H9 (cell line): ENCODE results near the gene ZSCAN30. TPM values are rescaled to one million over a fixed set of nuclear protein-coding genes. Genes with fewer than 3 reads are reported as not detected.

ENCODE experiments used
- DNase-seq: peaks from one replicate; pipeline ENCODE4 v3.0.0-alpha.2; 2017
- H2AFZ ChIP-seq: one replicate; pipeline ENCODE4 v1.6.1; 2013; ENCODE audit warnings: mild to moderate bottlenecking, low read length, control low read depth, moderate library complexity
- H2AK5ac ChIP-seq: 2 replicates; pipeline ENCODE4 v1.6.1; 2013; ENCODE audit warnings: low read length, control low read depth, mixed read lengths; ENCODE audit not compliant: insufficient read length
- H2BK120ac ChIP-seq: one replicate; pipeline ENCODE4 v1.6.1; 2013; ENCODE audit warnings: low read depth, mild to moderate bottlenecking, low read length, control low read depth, inconsistent platforms; ENCODE audit not compliant: poor library complexity, severe bottlenecking
- H2BK12ac ChIP-seq: 2 replicates; pipeline ENCODE4 v1.6.1; 2013; ENCODE audit warnings: low read length, control low read depth, mixed read lengths, low read depth; ENCODE audit not compliant: insufficient read length
- H2BK15ac ChIP-seq: 2 replicates; pipeline ENCODE4 v1.6.1; 2013; ENCODE audit warnings: low read depth, low read length, control low read depth
- H2BK20ac ChIP-seq: one replicate; pipeline ENCODE4 v1.6.1; 2013; ENCODE audit warnings: low read depth, mild to moderate bottlenecking, low read length, control low read depth, inconsistent platforms; ENCODE audit not compliant: poor library complexity, severe bottlenecking
- H2BK5ac ChIP-seq: 2 replicates; pipeline ENCODE4 v1.6.1; 2013; ENCODE audit warnings: low read length, control low read depth, mixed read lengths; ENCODE audit not compliant: insufficient read length
- H3K14ac ChIP-seq: 2 replicates; pipeline ENCODE4 v1.6.1; 2013; ENCODE audit warnings: low read length, control low read depth; ENCODE audit not compliant: insufficient read depth
- H3K18ac ChIP-seq: 2 replicates; pipeline ENCODE4 v1.6.1; 2013; ENCODE audit warnings: low read depth, mild to moderate bottlenecking, mixed read lengths, low read length, control low read depth; ENCODE audit not compliant: insufficient read length
- H3K23ac ChIP-seq: 2 replicates; pipeline ENCODE4 v1.6.1; 2013; ENCODE audit warnings: low read length, control low read depth, mixed read lengths, low read depth; ENCODE audit not compliant: insufficient read length
- H3K23me2 ChIP-seq: 2 replicates; pipeline ENCODE4 v1.6.1; 2013; ENCODE audit warnings: low read depth, mild to moderate bottlenecking, mixed read lengths, low read length, control low read depth; ENCODE audit not compliant: insufficient read length, poor library complexity, severe bottlenecking
- H3K27ac ChIP-seq: 2 replicates; pipeline ENCODE4 v1.5.1; 2013; ENCODE audit warnings: low read length, control low read depth, mixed read lengths, low read depth; ENCODE audit not compliant: insufficient read length
- H3K27me3 ChIP-seq: 2 replicates; pipeline ENCODE4 v1.6.1; 2013; ENCODE audit warnings: low read length, control low read depth, inconsistent platforms; ENCODE audit not compliant: insufficient read depth
- H3K4ac ChIP-seq: 2 replicates; pipeline ENCODE4 v1.6.1; 2013; ENCODE audit warnings: low read depth, mild to moderate bottlenecking, control low read depth, inconsistent platforms, low read length, moderate library complexity
- H3K4me1 ChIP-seq: 2 replicates; pipeline ENCODE4 v1.6.1; 2013; ENCODE audit warnings: low read length, control low read depth, inconsistent platforms; ENCODE audit not compliant: insufficient read depth
- H3K4me2 ChIP-seq: 2 replicates; pipeline ENCODE4 v1.6.1; 2013; ENCODE audit warnings: low read length, control low read depth, mixed read lengths; ENCODE audit not compliant: insufficient read length, insufficient read depth
- H3K56ac ChIP-seq: 2 replicates; pipeline ENCODE4 v1.6.1; 2013; ENCODE audit warnings: low read depth, mild to moderate bottlenecking, mixed read lengths, low read length, control low read depth; ENCODE audit not compliant: insufficient read length
- H3K79me1 ChIP-seq: 2 replicates; pipeline ENCODE4 v1.6.1; 2013; ENCODE audit warnings: low read depth, mild to moderate bottlenecking, moderate library complexity, low read length, control low read depth, inconsistent platforms; ENCODE audit not compliant: insufficient read depth, poor library complexity, severe bottlenecking
- H3K79me2 ChIP-seq: 2 replicates; pipeline ENCODE4 v1.6.1; 2013; ENCODE audit warnings: low read length, control low read depth, inconsistent platforms; ENCODE audit not compliant: insufficient read depth
- H3K9ac ChIP-seq: 2 replicates; pipeline ENCODE4 v1.6.1; 2013; ENCODE audit warnings: low read length, control low read depth, mixed read lengths; ENCODE audit not compliant: insufficient read length; ENCODE audit errors: extremely low read depth
- H3K9me3 ChIP-seq: one replicate; pipeline ENCODE4 v1.6.1; 2013; ENCODE audit warnings: low read depth, low read length, inconsistent platforms; ENCODE audit not compliant: control insufficient read depth
- H3T11ph ChIP-seq: one replicate; pipeline ENCODE4 v1.6.1; 2013; ENCODE audit warnings: mild to moderate bottlenecking, low read length, control low read depth, inconsistent platforms
- H4K20me1 ChIP-seq: one replicate; pipeline ENCODE4 v1.6.1; 2013; ENCODE audit not compliant: control insufficient read depth, insufficient read length, insufficient read depth
- H4K5ac ChIP-seq: 2 replicates; pipeline ENCODE4 v1.6.1; 2013; ENCODE audit warnings: low read depth, mild to moderate bottlenecking, mixed read lengths, low read length, control low read depth; ENCODE audit not compliant: insufficient read length
- H4K8ac ChIP-seq: replicated peaks from 2 replicates; pipeline ENCODE4 v1.6.1; 2013; ENCODE audit warnings: low read length, control low read depth, mixed read lengths, low read depth; ENCODE audit not compliant: insufficient read length
- H4K91ac ChIP-seq: 2 replicates; pipeline ENCODE4 v1.6.1; 2013; ENCODE audit warnings: low read depth, mild to moderate bottlenecking, moderate library complexity, mixed read lengths, low read length, control low read depth; ENCODE audit not compliant: insufficient read length
- H3K27ac Mint-ChIP-seq, 3 experiments: 2 replicates in 2 of 3; 3 replicates in 1 of 3; pipeline ENCODE4 v1.8.0; 2020 to 2021; ENCODE audit warnings: mixed read lengths in 3 of 3, mild to moderate bottlenecking in 1 of 3, moderate library complexity in 1 of 3
- H3K27me3 Mint-ChIP-seq: 2 replicates; pipeline ENCODE4 v1.8.0; 2021; ENCODE audit warnings: low read depth, mild to moderate bottlenecking, moderate library complexity, mixed read lengths
- H3K36me3 Mint-ChIP-seq, 3 experiments: 2 replicates in 2 of 3; 3 replicates in 1 of 3; pipeline ENCODE4 v1.8.0; 2020 to 2021; ENCODE audit warnings: low read depth in 3 of 3, mixed read lengths in 3 of 3; ENCODE audit not compliant: insufficient read depth in 1 of 3
- H3K4me1 Mint-ChIP-seq, 2 experiments: 2 replicates each; pipeline ENCODE4 v1.8.0; 2020; ENCODE audit warnings: mixed read lengths in 2 of 2
- H3K4me3 Mint-ChIP-seq, 2 experiments: 2 replicates in 1 of 2; 3 replicates in 1 of 2; pipeline ENCODE4 v1.8.0; 2020 to 2021; ENCODE audit warnings: mild to moderate bottlenecking in 2 of 2, mixed read lengths in 2 of 2, moderate library complexity in 1 of 2
- H3K9me3 Mint-ChIP-seq, 2 experiments: 2 replicates in 1 of 2; 3 replicates in 1 of 2; pipeline ENCODE4 v1.8.0; 2020; ENCODE audit warnings: mild to moderate bottlenecking in 2 of 2, mixed read lengths in 2 of 2, moderate library complexity in 1 of 2
- CTCF ChIP-seq: fragments of 200-600 bp; sonication (generic); conservative IDR thresholded peaks from 3 replicates; pipeline ENCODE4 v1.8.0; 2021; ENCODE audit warnings: antibody characterized with exemption, mild to moderate bottlenecking
- WGBS: extraction: QIAGEN DNeasy Blood & Tissue Kit; methylation state at CpG from one replicate; pipeline ENCODE4 v1.1.7; 2013; ENCODE audit warnings: missing lambda C conversion rate, low lambda C conversion rate, mixed read lengths; ENCODE audit not compliant: insufficient read length; ENCODE audit errors: extremely low coverage; 5-methylcytosine and 5-hydroxymethylcytosine counted together
- total RNA-seq: library from RNA; stranded (reverse); gene quantifications from 2 replicates; pipeline ENCODE4 v1.2.1, GENCODE V29; 2021

Gene ZSCAN30
- total RNA-seq, 1 experiment from 2014 or later = 11.6 TPM

- Mint-ChIP-seq H3K9me3 (peaks cover 19 to 20% of the 10 kb centered on the region in 2 experiments), H3K4me3 (no peak overlapping the region), H3K27ac (no peak overlapping the region), H3K4me1 (peaks cover 0 to 5% of the 10 kb centered on the region in 2 experiments; a peak in 1 of 4 replicates), H3K27me3 (peaks cover 3% of the 10 kb centered on the region), H3K36me3 (peaks cover 15 to 21% (median 20%) of the 10 kb centered on the region in 3 experiments)
- Histone ChIP-seq H3K79me1 (no peaks in the 10 kb centered on the region), H3K27ac (no peak overlapping the region), H3K18ac (no peak overlapping the region), H3K4ac (no peak overlapping the region), H4K5ac (no peak overlapping the region), H3K4me1 (no peaks in the 10 kb centered on the region), H3T11ph (no peak overlapping the region), H3K27me3 (no peaks in the 10 kb centered on the region), H3K4me2 (no peak overlapping the region), H2AK5ac (no peak overlapping the region), H3K23me2 (no peaks in the 10 kb centered on the region), H3K14ac (no peak overlapping the region), H2AFZ (no peak overlapping the region), H3K79me2 (no peaks in the 10 kb centered on the region), H3K56ac (no peak overlapping the region), H3K23ac (no peak overlapping the region), H2BK12ac (no peak overlapping the region), H2BK120ac (no peak overlapping the region), H2BK20ac (no peak overlapping the region), H4K91ac (no peak overlapping the region), H3K9me3 (peaks cover 6% of the 10 kb centered on the region), H2BK5ac (no peak overlapping the region), H2BK15ac (no peak overlapping the region), H4K8ac (no peak overlapping the region), H4K20me1 (no peaks in the 10 kb centered on the region), H3K9ac (no peak overlapping the region)
- no peak for TF ChIP-seq CTCF
- no peak for DNase-seq
- WGBS = no CpG with 5 or more reads among the region's 3 CpGs
Measured at GRCh38 chr18:35203067-35203466, 87.0 kb downstream of the ZSCAN30 start.
